NK-92 (cell line): Measurements from ENCODE around the gene DNMT3L.

Experiments
- DNase-seq: peaks from one replicate; lab custom pipeline; 2025; ENCODE audit not compliant: unreplicated experiment; lab: John Stamatoyannopoulos, UW

DNMT3L gene

GRCh38 chr21:44279354-44280260 is 17.9 kb upstream of the DNMT3L start:
- DNase-seq = no peak

GRCh38 chr21:44275041-44275440 is 13.3 kb upstream of the DNMT3L start:
- no peak for DNase-seq

GRCh38 chr21:44273046-44273445 is 11.3 kb upstream of the DNMT3L start:
- no peak for DNase-seq

DNA sequence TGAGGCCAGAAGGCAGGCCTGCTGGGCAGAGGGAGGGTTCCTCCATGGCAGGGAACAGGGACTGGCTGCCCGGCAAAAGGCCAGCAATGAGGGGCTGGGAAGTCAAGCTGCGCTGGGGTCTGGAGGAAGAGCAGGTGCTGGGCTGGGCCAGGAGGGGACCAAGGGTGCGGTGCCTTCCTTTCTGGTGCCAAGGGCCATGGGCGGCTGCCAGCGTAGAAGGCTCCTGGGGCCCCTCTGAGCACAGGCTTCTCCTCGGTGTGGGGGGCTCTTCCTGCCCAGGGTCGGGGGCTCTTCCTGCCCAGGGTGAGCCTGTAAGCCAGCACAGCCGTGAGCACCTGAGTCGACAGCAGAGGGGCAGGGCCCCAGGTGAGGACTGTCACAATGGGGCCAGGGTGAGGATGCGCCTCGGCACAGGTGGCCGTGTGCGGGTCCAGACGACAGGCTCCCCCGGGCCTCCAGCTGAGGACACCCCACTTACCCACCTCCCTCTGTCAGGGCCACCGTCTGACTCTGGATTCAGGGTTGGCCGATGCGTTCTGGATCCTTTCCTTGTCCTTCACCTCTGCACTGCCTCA is 10.7 kb upstream of the DNMT3L start:
- no peak for DNase-seq

DNA sequence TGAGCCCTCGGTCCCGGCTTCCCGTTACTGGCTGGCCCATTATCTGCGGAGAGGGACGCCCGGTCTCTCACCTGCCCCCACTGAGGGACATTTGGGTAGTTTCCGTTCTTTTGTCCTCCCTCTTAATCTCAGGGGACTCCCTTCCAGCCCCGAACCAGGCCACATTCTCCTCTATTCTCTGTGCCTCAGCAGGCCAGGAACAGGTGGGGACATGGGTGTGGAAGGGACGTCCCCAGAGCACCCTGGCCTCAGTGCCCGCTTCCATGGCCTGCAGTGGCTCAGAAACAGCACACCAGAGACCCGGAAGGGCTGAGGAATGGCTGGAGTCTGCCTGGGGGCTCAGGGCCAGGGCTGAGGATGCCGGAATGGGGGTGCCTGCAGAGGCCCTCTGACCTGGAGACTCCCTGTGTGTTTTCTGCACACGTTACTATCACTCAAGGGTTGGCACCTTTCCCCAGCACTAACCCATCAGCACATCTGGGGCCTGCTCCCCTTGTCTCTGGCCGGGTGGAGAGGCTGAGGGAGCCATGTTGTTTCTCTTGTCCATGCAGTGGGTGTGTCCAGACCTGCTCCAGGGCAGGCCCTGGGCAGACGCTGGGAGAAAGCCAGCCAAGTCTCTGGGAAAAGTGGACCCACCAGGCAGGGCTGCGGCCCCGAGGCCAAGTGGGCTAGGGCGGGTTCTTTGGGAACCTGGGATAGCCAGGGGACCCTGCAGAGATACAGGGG is 10.0 kb upstream of the DNMT3L start:
- DNase-seq = no peak

DNA sequence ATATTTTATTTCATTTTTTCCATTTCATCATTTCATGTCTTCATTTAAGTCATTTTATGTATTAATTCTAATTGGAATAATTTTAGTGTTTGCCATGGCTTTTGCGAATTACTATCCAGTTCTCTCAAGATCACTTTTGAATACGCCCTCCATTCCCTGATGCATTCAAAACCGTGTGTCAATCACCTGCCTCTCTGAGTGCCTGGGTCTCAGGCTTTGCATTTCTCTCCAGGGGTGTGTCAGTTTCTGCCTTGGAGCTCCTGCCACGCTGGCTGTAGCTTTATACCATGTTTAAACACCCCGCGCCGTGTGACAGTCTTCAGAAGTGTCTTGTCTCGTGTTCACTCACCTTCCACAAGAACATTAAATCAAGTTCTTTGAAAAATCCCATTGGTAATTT is 7.4 kb upstream of the DNMT3L start:
- no peak for DNase-seq

DNA sequence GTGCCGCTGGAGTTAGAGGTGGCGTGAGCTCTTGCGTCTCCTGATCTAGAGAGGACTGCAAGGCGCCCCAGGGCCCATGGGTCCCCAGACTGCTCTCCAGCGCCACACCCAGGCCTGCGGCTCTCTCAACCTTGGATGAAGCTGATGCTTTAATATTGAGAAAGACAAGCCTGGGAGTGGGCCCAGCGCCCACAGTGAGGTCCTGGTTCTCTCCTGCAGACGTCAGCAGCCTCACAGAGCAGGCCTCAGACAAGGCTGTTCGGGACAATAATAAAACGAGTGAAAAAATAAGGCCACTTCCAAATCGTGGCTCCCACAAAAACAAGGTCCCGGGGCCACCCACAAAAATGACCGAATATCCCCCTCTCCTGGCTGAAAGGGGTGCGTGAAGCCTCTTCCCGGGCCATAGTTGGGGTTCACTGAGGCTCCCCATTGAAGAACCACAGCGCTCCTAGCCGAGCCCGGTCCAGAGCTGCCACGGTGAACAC is 6.0 kb upstream of the DNMT3L start:
- no peak for DNase-seq

- no peak for DNase-seq
Measured at GRCh38 chr21:44265734-44266270, 4.1 kb upstream of the DNMT3L start.

DNA sequence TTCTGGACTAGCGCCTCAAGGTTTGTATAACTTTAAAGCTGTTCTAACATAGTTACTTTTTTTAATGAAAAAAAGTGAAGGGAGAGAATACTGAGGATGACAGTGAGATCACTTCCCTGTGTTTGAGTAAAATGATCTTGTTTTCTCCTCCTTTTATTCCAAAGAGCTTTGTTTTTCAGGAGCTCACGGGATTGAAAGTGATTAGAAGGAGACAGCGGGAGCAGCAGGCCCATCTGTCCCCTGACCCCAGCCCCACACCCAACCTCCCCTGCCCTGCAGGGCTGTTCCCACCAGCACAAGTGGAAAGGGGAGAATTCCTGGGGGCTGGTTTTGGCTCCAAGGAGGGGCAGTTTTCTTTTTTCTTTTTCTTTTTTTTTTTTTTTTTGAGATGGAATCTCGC is 2.1 kb upstream of the DNMT3L start:
- DNase-seq = no peak

DNA sequence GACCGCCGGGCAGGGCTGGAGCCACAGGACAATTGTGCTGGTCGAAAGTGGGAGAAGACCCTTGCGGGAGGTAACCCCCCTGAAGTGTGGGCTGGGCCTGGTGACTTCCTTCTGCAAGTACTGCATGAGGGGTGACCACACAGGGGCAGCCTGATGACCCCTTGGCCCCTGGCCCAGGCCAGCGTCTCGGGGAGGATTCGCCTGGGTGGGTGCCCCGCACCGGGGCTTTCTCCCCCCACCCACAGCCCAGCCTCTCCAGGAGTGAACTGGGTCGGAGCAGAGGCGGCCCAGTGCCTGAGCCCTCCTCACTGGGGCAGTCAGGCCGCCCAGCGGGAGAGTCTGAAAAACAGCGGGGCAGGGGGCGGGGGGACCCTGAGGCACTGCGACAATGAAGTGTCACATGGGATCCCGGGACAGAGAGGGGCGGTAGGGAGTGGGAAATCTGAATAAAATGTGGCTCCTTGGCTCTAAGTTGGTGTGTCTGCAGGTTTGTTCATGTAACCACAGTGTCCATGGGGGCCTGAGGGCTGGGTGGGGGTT is 1.6 kb upstream of the DNMT3L start:
- DNase-seq = no peak

DNA sequence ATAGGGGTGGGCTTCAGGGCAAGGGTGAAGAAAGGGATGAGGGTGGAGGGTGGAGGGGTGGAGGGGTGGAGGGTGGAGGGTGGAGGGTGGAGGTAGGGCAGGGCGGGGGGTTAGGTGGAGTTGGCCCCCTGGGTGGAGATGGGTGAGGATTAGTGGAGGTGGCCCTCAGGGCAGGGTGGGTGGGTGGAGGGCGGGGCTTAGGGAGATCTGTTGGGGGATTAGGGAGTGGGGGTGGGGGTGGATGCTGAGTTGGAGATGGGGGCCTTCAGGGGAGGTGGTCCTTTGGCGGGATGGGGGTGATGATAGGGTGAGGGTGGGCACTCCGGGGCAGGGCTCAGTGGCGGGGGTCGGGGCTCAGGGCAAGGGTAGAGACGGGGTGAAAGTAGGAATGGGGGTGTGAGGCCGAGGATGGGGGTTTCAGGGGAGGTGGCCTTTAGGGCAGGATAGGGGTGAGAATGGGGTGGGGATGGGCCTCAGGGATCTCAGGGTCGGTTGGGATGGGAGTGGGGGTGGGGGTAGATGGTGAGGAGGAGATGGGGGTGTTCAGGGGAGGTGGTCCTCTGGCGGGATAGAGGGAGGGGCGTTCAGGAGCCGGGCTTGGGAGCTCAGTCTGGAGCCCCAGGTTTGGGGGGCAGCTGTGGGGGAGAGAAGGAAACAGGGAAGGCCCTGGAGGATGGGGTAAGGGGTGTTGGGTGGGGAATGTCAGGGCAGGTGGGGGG is 800 bp upstream of the DNMT3L start:
- DNase-seq = no peak

DNA sequence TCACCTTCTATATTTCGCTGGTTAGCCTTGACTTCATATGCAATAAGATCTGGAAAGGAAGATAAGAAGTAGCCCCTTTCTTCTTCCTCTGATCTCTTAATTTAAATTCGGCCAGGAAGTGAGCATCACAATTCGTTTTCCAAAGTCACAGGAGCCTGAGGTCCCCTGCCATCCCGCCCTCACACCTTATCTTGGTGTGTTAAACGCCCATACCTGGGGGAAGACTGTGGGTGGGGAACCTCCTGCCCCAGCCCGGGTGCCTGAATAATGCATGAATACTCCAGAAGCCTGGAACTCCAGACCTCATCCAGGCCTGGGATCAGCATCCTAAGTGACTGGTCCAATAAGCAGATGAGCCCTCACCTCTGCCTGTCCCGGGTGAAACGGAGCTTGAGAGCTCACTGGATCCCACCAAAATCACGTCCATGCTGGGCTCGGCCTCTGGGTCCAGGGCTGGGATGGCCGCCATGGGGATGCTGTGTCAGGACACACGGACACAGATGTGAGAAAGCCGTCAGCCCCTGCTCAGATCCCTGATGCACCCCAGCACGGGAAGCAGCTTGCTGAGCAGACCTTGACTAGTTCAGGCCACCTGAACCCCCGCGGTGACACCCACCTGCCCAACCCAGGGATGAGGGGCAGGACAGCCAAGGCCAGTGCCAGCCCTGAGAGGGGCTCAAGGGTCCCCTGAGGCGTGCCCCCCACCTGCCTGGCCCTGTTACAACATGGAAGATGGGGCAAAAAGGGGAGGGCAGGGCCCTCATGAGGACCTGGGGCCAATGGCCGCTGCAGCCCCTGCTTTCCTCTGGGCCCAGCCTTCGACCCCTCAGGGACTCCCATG is 686 bp downstream of the DNMT3L start:
- DNase-seq = no peak

DNA sequence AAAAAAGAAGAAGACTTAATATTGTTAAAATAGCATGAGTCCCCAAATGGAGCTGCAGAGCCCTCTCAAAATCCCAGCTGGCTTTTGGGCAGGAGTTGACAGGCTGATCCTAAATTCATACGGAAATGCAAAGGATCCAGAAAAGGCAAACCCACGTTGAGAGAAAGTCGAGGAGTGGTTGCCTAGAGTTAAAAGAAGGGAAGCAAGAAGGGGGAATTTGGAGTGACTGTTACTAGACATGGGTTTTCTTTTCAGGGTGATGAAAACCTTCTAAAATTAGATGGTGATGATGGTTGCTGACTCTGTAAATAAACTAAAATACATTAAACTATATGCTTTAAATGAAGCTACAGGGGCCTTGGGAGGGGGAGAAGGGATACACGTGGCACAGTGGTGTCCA is 1.6 kb downstream of the DNMT3L start:
- DNase-seq = no peak

- no peak for DNase-seq
Measured at GRCh38 chr21:44259082-44259705, 2.5 kb downstream of the DNMT3L start.

DNA sequence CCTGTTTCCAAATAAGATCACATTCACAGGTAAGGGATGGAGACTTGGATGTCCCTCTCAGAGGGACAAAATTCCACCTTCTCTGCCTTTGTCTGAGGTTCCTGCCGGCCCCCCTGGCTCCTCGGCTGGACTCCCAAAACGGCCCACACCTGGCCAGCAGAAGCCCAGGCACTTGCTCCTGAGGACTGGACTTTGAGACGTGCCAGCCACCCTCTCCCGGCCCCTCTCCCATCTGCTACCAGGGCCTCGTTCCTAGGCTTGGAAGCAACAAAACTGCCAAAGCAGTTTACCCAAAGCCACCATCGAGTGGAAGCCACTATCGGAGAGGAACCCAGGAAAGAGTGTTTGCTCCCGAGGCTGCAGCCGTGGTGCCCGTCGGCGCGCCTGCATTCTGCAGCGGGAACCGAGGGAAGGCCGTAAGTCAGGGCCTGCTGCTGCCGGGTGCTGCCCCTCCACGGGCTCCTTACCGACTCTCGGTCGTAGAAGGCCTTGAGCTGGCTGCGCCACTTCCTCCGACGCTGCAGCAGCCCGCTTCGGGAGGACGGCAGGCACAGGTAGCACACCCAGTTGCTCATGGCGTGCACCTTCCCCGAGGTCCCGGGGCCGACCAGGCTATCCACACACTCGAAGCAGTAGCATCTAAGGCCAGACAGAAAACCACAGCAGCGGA is 3.5 kb downstream of the DNMT3L start:
- DNase-seq = no peak

GRCh38 chr21:44255511-44255981 is 6.2 kb downstream of the DNMT3L start:
- no peak for DNase-seq

DNA sequence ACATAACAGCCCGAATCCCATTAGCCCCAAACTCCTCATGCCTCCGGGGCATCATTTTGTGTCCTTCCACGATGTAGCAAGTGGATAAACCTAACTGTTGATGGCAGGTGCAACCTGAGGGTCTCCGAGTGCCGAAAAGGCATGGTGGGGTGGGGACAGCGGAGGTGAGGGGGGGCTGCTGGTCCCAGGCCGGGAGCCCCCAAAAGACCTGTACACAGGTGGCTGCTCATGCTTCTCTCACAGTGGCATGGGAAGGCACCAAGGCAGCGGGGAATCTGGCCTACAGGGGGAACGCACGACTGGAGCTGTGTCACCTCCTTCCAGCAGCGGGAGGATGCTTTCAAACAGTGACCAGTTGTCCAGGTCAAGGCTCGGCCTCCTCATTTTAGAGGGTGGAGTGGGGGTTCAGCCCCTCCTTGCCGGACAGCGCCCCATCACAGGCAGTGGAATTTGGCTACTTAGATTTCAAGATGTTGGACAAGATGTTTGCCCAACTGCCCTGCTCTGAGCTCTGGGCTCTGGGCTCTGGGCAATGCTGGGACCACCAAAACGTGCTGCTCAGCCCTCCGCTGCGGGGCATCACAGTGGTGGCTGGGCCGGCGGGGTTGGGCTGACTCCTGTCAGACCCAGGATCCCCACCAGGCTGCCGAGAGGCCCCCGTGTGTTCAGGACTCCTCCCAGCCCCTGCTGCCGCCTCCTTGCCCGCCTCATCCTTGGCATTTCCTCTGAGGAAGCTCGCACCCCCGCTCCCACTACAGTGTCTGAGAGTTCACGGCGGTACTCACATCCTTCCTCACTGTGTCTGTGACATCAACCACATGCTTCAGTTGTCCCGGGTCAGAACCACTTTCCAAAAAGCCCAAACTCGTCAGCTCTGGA is 7.6 kb downstream of the DNMT3L start:
- no peak for DNase-seq
